Fibroblast of lung (primary cell): ENCODE measurements around the gene VAV2. TPM values are rescaled to one million over a fixed set of nuclear protein-coding genes. Genes with fewer than 3 reads are reported as not detected.
"Not testable (repeated sequence)": the region's sequence is repeated elsewhere in the genome, so short reads cannot be mapped to it uniquely, and the experiment has no call there.

ENCODE experiments used
- DNase-seq, 2 donors: peaks; one replicate each; pipeline versions ENCODE4 v3.0.0 to v3.0.0-alpha.2; 2010; ENCODE audit warnings: low read depth in 2 of 2
- H2AFZ ChIP-seq: 2 replicates; pipeline ENCODE4 v1.5.1; 2012; ENCODE audit warnings: low read length, control low read depth, inconsistent platforms
- H3K27ac ChIP-seq: 2 replicates; pipeline ENCODE4 v1.5.1; 2011; ENCODE audit warnings: low read length, control low read depth; ENCODE audit not compliant: insufficient read depth
- H3K27me3 ChIP-seq: 2 replicates; pipeline ENCODE4 v1.5.1; 2011; ENCODE audit warnings: mild to moderate bottlenecking, low read length; ENCODE audit not compliant: control insufficient read depth, insufficient read depth
- H3K36me3 ChIP-seq: 2 replicates; pipeline ENCODE4 v1.5.1; 2011; ENCODE audit warnings: low read length; ENCODE audit not compliant: control insufficient read depth, insufficient read depth
- H3K4me1 ChIP-seq: 2 replicates; pipeline ENCODE4 v1.5.1; 2011; ENCODE audit warnings: low read length; ENCODE audit not compliant: control insufficient read depth, insufficient read depth; ENCODE audit errors: extremely low read depth
- H3K4me2 ChIP-seq: 2 replicates; pipeline ENCODE4 v1.5.1; 2011; ENCODE audit warnings: low read length, control low read depth; ENCODE audit not compliant: insufficient read depth; ENCODE audit errors: extremely low read depth
- H3K4me3 ChIP-seq, 4 experiments: fragments of 200-600 bp in 1 of 4; sonication (generic) in 1 of 4; replicated peaks in 1 of 4; 2 replicates each; pipeline ENCODE4 v1.5.1; 2011 to 2016; ENCODE audit warnings: low read length in 4 of 4, low read depth in 3 of 4, mild to moderate bottlenecking in 3 of 4, control low read depth in 2 of 4, inconsistent platforms in 1 of 4, mixed read lengths in 1 of 4; ENCODE audit not compliant: insufficient read depth in 1 of 4; ENCODE audit errors: control extremely low read depth in 1 of 4
- H3K79me2 ChIP-seq: 2 replicates; pipeline ENCODE4 v1.5.1; 2012; ENCODE audit warnings: mild to moderate bottlenecking, low read length, inconsistent platforms; ENCODE audit not compliant: control insufficient read depth, insufficient read depth
- H3K9ac ChIP-seq: 2 replicates; pipeline ENCODE4 v1.5.1; 2011; ENCODE audit warnings: mild to moderate bottlenecking, low read length, control low read depth; ENCODE audit not compliant: insufficient read depth
- H3K9me3 ChIP-seq: 2 replicates; pipeline ENCODE4 v1.5.1; 2012; ENCODE audit warnings: low read depth, low read length; ENCODE audit not compliant: control insufficient read depth, insufficient read depth
- H4K20me1 ChIP-seq: 2 replicates; pipeline ENCODE4 v1.5.1; 2011; ENCODE audit warnings: low read length; ENCODE audit not compliant: control insufficient read depth, insufficient read depth; ENCODE audit errors: extremely low read depth
- EZH2 ChIP-seq: IDR thresholded peaks from 2 replicates; pipeline ENCODE4 v1.5.1; 2012; ENCODE audit warnings: low read length, control low read depth, mild to moderate bottlenecking; ENCODE audit errors: missing control alignments
- polyA plus RNA-seq, 2 donors: library from polyadenylated mRNA; depleted of rRNA in 1 of 2; stranded (reverse) in 1 of 2; unstranded in 1 of 2; fragments of >200 nt; gene quantifications; 2 replicates each; pipeline ENCODE4 v1.2.1, GENCODE V29; 2011 to 2012; ENCODE audit warnings: missing spikeins in 1 of 2
- total RNA-seq: library from RNA; depleted of rRNA; stranded (reverse); fragments of >200 nt; gene quantifications from 2 replicates; pipeline ENCODE4 v1.2.1, GENCODE V29; 2014
- TF ChIP-seq, protein P1 (sequence below), 2 donors: IDR thresholded peaks in 1 of 2; conservative IDR thresholded peaks in 1 of 2; 1 replicate in 1 of 2; 2 replicates in 1 of 2; pipeline ENCODE4 v1.5.1; 2011 to 2012; ENCODE audit warnings: low read length in 2 of 2, control low read depth in 1 of 2, inconsistent platforms in 1 of 2, low read depth in 1 of 2, mild to moderate bottlenecking in 1 of 2

Gene VAV2
- total and polyA plus RNA-seq, 2 donors (not counting 1 experiment from before 2014, with no cell fraction given) = 13.7 to 17.7 TPM

DNA sequence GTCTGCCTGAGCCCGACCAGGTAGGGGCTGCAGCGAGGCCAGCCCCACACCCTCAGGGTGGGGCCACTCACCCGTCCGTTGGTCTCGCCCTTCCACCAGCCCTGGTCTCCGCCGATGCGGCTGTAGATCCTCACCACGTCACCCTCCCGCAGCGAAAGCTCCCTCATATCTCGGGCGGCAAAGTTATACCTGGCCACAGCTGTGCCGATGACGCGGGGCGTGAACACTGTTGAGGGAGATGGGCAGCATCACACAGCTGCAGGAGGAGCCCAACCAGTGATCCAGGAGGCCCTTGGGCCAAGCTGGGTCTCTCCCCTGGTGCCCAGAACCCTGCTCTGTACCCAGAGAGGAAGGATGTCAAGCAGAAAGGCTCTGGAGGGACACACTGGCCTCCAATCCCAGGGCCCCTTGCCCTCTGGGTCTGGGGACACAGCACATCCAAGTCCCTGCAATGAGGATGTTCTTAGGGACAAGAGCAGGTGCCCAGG is 223.7 kb downstream of the VAV2 start:
- H3K4me1 ChIP-seq = no peaks in the 10 kb centered on the region
- no peak overlapping the region for H3K27ac ChIP-seq
- DNase-seq = no peak
- H3K4me2 ChIP-seq = no peak overlapping the region
- H2AFZ ChIP-seq = no peak overlapping the region
- H3K9me3 ChIP-seq = no peaks in the 10 kb centered on the region
- H3K79me2 ChIP-seq = no peaks in the 10 kb centered on the region
- H3K9ac ChIP-seq = no peak overlapping the region
- H3K36me3 ChIP-seq = peaks cover 26% of the 10 kb centered on the region
- H3K27me3 ChIP-seq = no peaks in the 10 kb centered on the region
- no peak overlapping the region for H3K4me3 ChIP-seq
- H4K20me1 ChIP-seq = no peaks in the 10 kb centered on the region
- TF ChIP-seq EZH2 = no peak
- TF ChIP-seq, protein P1, sequence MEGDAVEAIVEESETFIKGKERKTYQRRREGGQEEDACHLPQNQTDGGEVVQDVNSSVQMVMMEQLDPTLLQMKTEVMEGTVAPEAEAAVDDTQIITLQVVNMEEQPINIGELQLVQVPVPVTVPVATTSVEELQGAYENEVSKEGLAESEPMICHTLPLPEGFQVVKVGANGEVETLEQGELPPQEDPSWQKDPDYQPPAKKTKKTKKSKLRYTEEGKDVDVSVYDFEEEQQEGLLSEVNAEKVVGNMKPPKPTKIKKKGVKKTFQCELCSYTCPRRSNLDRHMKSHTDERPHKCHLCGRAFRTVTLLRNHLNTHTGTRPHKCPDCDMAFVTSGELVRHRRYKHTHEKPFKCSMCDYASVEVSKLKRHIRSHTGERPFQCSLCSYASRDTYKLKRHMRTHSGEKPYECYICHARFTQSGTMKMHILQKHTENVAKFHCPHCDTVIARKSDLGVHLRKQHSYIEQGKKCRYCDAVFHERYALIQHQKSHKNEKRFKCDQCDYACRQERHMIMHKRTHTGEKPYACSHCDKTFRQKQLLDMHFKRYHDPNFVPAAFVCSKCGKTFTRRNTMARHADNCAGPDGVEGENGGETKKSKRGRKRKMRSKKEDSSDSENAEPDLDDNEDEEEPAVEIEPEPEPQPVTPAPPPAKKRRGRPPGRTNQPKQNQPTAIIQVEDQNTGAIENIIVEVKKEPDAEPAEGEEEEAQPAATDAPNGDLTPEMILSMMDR (conservative IDR thresholded peaks at IDR 0.05 in 1 of 2, IDR thresholded peaks at IDR 0.05 in 1 of 2; ENCODE audit: low read depth in 1 of 2, low read length in 2 of 2) = no peak

DNA sequence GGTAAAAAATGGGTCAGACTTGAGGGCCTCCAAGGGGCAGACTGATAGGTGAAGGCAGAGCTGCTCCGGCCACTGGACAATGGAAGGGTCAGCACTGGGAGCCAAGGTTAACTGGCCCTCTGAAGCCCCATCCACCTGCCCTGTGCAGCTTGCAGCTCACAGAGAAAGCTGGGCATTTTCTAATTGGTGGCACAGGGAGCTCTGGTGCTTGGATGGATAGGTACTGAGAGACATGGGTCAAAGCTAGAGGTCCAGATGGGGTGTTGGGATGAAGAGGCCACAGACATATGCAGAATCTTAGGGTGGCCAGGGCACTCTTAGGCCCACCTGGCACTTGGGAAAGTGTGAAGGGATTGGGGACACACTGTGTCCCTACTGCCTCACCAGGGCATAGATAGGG is 224.5 kb downstream of the VAV2 start:
- Histone ChIP-seq H3K27me3 (no peaks in the 10 kb centered on the region), H3K9me3 (no peaks in the 10 kb centered on the region), H2AFZ (no peak overlapping the region), H3K4me2 (no peak overlapping the region), H3K27ac (no peak overlapping the region), H3K79me2 (no peaks in the 10 kb centered on the region), H4K20me1 (no peaks in the 10 kb centered on the region), H3K4me3 (no peak overlapping the region), H3K4me1 (no peaks in the 10 kb centered on the region), H3K36me3 (peaks cover 27% of the 10 kb centered on the region), H3K9ac (no peak overlapping the region)
- TF ChIP-seq, protein P1 (conservative IDR thresholded peaks at IDR 0.05 in 1 of 2, IDR thresholded peaks at IDR 0.05 in 1 of 2; ENCODE audit: low read depth in 1 of 2, low read length in 2 of 2) = no peak
- TF ChIP-seq EZH2 = no peak
- no peak for DNase-seq

DNA sequence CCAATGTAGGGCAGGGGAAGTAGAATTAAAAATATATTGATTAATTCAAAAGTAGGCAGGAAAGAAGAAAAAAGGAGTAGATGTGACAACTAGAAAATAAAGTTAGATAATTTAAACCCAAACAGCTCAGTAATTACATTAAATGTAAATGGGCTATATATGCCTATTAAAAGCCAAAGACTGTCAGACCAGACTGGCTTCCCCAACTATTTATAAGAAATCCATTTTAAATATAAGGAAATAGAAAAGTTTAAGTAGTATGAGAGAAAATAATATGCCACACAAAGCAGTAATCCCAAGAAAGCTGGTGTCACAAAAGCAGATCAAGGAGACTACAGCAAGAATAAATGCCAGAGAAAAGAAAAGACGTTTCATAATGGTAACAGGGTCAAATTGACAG is 225.1 kb downstream of the VAV2 start:
- Histone ChIP-seq H3K4me1 (no peaks in the 10 kb centered on the region), H3K27ac (no peak overlapping the region), H3K4me3 (no peak overlapping the region), H2AFZ (no peak overlapping the region), H4K20me1 (no peaks in the 10 kb centered on the region), H3K9ac (no peak overlapping the region), H3K36me3 (peaks cover 27% of the 10 kb centered on the region), H3K27me3 (no peaks in the 10 kb centered on the region), H3K9me3 (no peaks in the 10 kb centered on the region), H3K79me2 (no peaks in the 10 kb centered on the region), H3K4me2 (no peak overlapping the region)
- no peak for TF ChIP-seq EZH2
- TF ChIP-seq, protein P1 (conservative IDR thresholded peaks at IDR 0.05 in 1 of 2, IDR thresholded peaks at IDR 0.05 in 1 of 2; ENCODE audit: low read depth in 1 of 2, low read length in 2 of 2) = no peak
- no peak for DNase-seq

DNA sequence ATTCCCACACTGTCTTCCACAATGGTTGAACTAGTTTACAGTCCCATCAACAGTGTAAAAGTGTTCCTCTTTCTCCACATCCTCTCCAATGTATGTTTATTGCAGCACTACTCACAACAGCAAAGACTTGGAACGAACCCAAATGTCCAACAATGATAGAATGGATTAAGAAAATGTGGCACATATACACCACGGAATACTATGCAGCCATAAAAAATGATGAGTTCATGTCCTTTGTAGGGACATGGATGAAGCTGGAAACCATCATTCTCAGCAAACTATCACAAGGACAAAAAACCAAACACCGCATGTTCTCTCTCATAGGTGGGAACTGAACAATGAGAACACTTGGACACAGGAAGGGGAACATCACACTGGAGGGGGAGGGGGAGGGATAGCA is 225.9 kb downstream of the VAV2 start:
- not testable (repeated sequence) for H4K20me1 ChIP-seq, H3K79me2 ChIP-seq, H3K9me3 ChIP-seq, H3K27ac ChIP-seq, H3K4me3 ChIP-seq, H3K4me2 ChIP-seq, H3K9ac ChIP-seq, DNase-seq, H3K4me1 ChIP-seq, H3K27me3 ChIP-seq, H2AFZ ChIP-seq
- H3K36me3 ChIP-seq = peaks cover 25% of the 10 kb centered on the region
